Measurements from ENCODE around the gene TRIM14. TPM values are rescaled to one million over a fixed set of nuclear protein-coding genes. Genes with fewer than 3 reads are reported as not detected.

Gene TRIM14
- total and polyA plus RNA-seq, 2 of the 4 experiments (the other 2 are of a cell fraction) = 3.0 to 8.5 TPM

GRCh38 chr9:98037357-98037756 lies 81.7 kb downstream of the TRIM14 start:
- peak overlapping the region; percentile 31; the same call in 1 of the 2 replicates for H3K14ac ChIP-seq (replicated peaks; ENCODE audit: low read depth, low read length)
- no peaks in the 10 kb centered on the region for H3K27me3 ChIP-seq (ENCODE audit: control insufficient read depth, insufficient read depth, low read length)
- no peaks in the 10 kb centered on the region for H3K36me3 ChIP-seq (ENCODE audit: control insufficient read depth, insufficient read depth, low read length)
- peaks cover 11% of the 10 kb centered on the region for H3K4me1 ChIP-seq (ENCODE audit: control insufficient read depth, insufficient read depth, low read length)
- H4K5ac ChIP-seq (ENCODE audit: low read depth, low read length) = no peak overlapping the region
- H3K4me2 ChIP-seq (ENCODE audit: low read depth, low read length) = no peak overlapping the region
- H2AK5ac ChIP-seq (ENCODE audit: low read depth, low read length) = peak overlapping the region; percentile 67
- ChIA-PET POLR2A (ENCODE audit: unreplicated experiment) (no interaction called here), CTCF (interaction anchor here (1.0 kb wide), 1 partner anchor 36 kb away, joined by 3 read pairs; no protein-coding TSS in a partner anchor)
- peak overlapping the region; percentile 53 for H2BK20ac ChIP-seq (ENCODE audit: low read depth, low read length)
- peak overlapping the region; percentile 81 to 86; a peak in 2 of 4 replicates for H4K8ac ChIP-seq (ENCODE audit: low read depth in 2 of 2, low read length in 2 of 2)
- H3K9me1 ChIP-seq (ENCODE audit: insufficient read depth, low read length) = peaks cover 20% of the 10 kb centered on the region
- 0 out of 2 replicates have a peak overlapping the region, but pooled peaks have one; percentile 49 for H3K18ac ChIP-seq (ENCODE audit: low read depth, low read length)
- H2AFZ ChIP-seq (replicated peaks; ENCODE audit: low read length, poor library complexity) = peak overlapping the region; percentile 74
- no peak overlapping the region for H3K4me3 ChIP-seq (ENCODE audit: insufficient read depth, low read depth, low read length)
- H2BK15ac ChIP-seq (ENCODE audit: low read depth, low read length) = peak overlapping the region; percentile 53; the same call in 1 of the 3 replicates
- H3K56ac ChIP-seq (ENCODE audit: extremely low read depth, insufficient read depth, low read length) = no peak overlapping the region
- ATAC-seq (ENCODE audit: low read depth) = no peak
- dilution Hi-C loops (cut with HindIII; ENCODE audit: low sequenced_read_pairs, unreplicated experiment) (no loop called here), in situ Hi-C loops (cut with MboI; ENCODE audit: low sequenced_read_pairs) (no loop called here), intact Hi-C loops (cut with micrococcal nuclease) (no loop called here)
- no peaks in the 10 kb centered on the region for H4K20me1 ChIP-seq (ENCODE audit: insufficient read depth, low read length)
- H3K4ac ChIP-seq (ENCODE audit: low read depth, low read length) = peak overlapping the region; percentile 64
- H3K23ac ChIP-seq (ENCODE audit: low read depth, low read length) = peak overlapping the region; percentile 11; the same call in 1 of the 2 replicates
- H4K91ac ChIP-seq (ENCODE audit: insufficient read depth, low read depth, low read length) = peak overlapping the region; percentile 77
- H2BK5ac ChIP-seq (ENCODE audit: low read depth, low read length, poor library complexity, severe bottlenecking) = no peak overlapping the region
- peak overlapping the region; percentile 15 for H2AK9ac ChIP-seq (replicated peaks; ENCODE audit: low read depth, low read length, poor library complexity)
- H3K79me1 ChIP-seq (ENCODE audit: low read depth in 1 of 2, low read length in 2 of 2) = peaks cover 0 to 16% of the 10 kb centered on the region in 2 experiments; a peak in 2 of 4 replicates
- peak; percentile 35 for DNase-seq
- H3K9ac ChIP-seq (ENCODE audit: low read depth, low read length) = no peak overlapping the region
- TF ChIP-seq CTCF (conservative IDR thresholded peaks at IDR 0.05; ENCODE audit: low read depth, low read length) = no peak
- TF ChIP-seq SMC3 (IDR thresholded peaks at IDR 0.05; ENCODE audit: low read depth, low read length) = no peak
- no peak for TF ChIP-seq RCOR1 (IDR thresholded peaks at IDR 0.05; ENCODE audit: insufficient replicate concordance, low read length)
- TF ChIP-seq CEBPB (IDR thresholded peaks at IDR 0.05; ENCODE audit: low read depth, low read length) = no peak
- TF ChIP-seq FOS (IDR thresholded peaks at IDR 0.05; ENCODE audit: low read depth, low read length) = no peak
- no peak for TF ChIP-seq MXI1 (IDR thresholded peaks at IDR 0.05; ENCODE audit: borderline replicate concordance, low read depth, low read length)
- no peak for TF ChIP-seq RFX5 (IDR thresholded peaks at IDR 0.05; ENCODE audit: low read depth, low read length)
- TF ChIP-seq RAD21 (IDR thresholded peaks at IDR 0.05; ENCODE audit: low read length) = no peak
- TF ChIP-seq MAZ (IDR thresholded peaks at IDR 0.05; ENCODE audit: borderline replicate concordance, low read depth, low read length) = no peak
- TF ChIP-seq MAFK (IDR thresholded peaks at IDR 0.05; ENCODE audit: low read depth, low read length) = no peak
- TF ChIP-seq ELK1 (IDR thresholded peaks at IDR 0.05; ENCODE audit: borderline replicate concordance, low read depth, low read length) = no peak
- no peak for TF ChIP-seq CHD1 (IDR thresholded peaks at IDR 0.05; ENCODE audit: low read depth, low read length)
- H3K9me3 ChIP-seq (ENCODE audit: control insufficient read depth, insufficient read depth, low read length) = no peaks in the 10 kb centered on the region
- peak overlapping the region; percentile 43 for H2BK120ac ChIP-seq (ENCODE audit: low read depth, low read length)
- no TSS peak for BruUV-seq (replicated peaks)
- no peak overlapping the region for H3K27ac ChIP-seq (ENCODE audit: insufficient read depth, low read length)

Data from IMR-90 (cell line).